Measurements from ENCODE around the gene FGF14.

DNA sequence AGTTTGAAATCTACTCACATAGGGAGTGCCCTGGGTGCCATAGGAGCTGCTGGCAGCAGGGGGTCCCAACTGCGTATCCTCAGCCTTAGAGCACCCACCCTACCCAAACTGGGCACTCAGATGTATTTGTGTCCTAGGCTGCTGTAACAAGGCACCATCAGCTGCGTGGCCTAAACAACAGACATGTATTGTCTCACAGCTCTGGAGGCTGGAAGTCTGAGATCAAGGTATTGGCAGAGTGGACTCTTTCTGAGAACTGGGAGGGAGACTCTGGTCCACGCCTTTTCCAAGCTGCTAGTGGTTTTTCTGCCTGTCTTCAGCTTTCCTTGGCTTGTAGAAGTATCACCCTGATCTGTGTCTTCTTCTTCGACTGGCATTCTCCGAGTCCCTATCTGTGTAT lies 83.6 kb downstream of the FGF14 start:
- TF ChIP-seq POLR2A (IDR thresholded peaks at IDR 0.05): no peak
- TF ChIP-seq, protein P1, sequence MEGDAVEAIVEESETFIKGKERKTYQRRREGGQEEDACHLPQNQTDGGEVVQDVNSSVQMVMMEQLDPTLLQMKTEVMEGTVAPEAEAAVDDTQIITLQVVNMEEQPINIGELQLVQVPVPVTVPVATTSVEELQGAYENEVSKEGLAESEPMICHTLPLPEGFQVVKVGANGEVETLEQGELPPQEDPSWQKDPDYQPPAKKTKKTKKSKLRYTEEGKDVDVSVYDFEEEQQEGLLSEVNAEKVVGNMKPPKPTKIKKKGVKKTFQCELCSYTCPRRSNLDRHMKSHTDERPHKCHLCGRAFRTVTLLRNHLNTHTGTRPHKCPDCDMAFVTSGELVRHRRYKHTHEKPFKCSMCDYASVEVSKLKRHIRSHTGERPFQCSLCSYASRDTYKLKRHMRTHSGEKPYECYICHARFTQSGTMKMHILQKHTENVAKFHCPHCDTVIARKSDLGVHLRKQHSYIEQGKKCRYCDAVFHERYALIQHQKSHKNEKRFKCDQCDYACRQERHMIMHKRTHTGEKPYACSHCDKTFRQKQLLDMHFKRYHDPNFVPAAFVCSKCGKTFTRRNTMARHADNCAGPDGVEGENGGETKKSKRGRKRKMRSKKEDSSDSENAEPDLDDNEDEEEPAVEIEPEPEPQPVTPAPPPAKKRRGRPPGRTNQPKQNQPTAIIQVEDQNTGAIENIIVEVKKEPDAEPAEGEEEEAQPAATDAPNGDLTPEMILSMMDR (IDR thresholded peaks at IDR 0.05): no peak
